GM19023 (cell line): Measurements from ENCODE around the gene MVB12A.
A peak's percentile ranks its signal among the peaks of the same experiment; 100 is the strongest.

Source experiments
- ATAC-seq: cut with Tn5 transposase; IDR thresholded peaks from one replicate; pipeline ENCODE4 v1.9.1; 2021; ENCODE audit warnings: mild to moderate bottlenecking, moderate library complexity; ENCODE audit not compliant: unreplicated experiment

Gene MVB12A

DNA sequence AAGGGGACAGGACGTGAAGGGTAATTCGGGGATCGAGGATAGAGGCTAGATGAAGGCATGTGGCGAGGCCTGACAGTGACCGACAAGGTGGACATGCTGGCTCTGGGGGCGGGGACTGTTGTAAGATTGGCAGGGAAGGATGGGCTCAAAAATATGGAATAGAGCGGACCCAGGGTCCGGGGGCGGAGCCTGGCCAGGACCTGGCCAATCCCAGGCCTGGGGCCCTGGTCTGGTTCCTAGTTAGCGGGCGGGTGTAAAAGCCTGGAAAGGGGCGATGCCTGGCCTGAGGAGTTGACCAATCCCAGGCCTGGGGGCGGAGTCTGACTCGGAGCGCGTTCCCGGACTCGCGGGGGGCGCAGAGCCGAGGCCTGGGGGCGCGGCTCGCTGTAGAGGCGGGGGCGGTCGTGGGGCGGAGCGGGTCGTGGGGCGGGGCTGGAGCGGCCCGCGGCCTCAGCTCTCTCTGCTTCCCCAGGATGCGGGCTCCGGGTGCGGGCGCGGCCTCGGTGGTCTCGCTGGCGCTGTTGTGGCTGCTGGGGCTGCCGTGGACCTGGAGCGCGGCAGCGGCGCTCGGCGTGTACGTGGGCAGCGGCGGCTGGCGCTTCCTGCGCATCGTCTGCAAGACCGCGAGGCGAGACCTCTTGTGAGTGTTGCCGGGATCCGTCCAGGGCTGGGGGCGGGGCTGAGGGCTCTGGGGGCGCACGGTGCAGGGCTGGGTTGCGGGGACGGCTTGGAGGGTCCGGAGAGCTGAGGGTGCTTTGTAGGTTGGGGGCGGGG is 50.4 kb downstream of the MVB12A start, which contains the start of gene SLC27A1:
Gene SLC27A1 (plus strand): TSS at position 457 of the 774 bp plus-strand sequence. CDS start 17 bp downstream, at position 474.
- ATAC-seq: peak; percentile 81

DNA sequence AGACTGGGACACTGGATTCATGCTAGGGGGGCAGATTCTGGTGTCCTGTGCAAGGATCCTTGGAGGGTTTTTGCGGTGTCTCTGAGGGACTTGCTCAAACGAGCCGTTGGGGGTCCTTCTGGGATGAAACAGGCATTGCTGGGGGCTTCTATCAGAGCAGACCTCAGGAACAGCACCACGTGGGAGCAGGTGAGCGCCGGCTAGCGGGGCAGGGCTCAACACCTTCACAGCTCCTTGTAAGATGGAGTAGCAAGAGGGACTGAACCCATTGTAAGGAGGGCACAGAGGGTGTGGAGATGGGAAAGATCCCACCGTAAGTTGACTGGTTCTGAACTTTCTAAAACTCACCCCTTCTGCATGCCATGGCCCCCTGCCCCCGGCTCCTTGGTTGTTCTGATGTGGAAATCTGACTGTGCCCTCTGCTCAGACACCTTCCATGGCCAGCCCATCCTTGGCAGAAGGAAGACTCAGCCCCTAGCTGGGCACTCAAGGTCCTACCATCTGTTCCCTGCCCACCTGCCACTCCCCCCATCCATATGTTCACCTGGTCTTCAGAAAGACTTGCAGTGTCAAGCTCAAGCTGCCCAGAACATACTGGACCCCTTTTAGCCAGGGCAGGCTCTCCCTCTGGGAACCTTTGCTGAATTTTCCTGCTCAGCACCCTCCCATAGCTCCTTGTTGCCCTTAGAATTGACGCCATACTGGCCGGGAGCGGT is 51.7 kb downstream of the MVB12A start:
- ATAC-seq: no peak

DNA sequence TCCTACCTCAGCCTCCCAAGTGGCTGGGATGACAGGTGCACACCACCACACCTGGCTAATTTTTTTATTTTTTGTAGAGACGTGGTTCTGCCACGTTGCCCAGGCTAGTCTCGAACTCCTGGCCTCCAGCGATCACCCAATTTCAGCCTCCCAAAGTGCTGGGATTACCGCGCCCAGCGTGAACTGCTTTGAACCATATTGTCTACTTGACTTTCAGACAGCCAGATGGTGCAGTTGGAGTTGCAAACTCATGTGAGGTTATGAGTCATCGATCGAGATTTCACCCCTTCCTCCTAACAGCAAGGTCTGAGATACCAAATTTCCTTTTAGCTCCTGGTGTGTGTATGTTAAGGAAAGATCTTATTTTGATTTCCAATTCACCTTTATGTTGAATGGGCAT is 53.2 kb downstream of the MVB12A start:
- ATAC-seq: no peak
